Right hindlimb (tissue), 1 donor: ENCODE measurements around the gene SULT2A1.
A peak's percentile ranks its signal among the peaks of the same experiment; 100 is the strongest.
"Not testable (repeated sequence)": the region's sequence is repeated elsewhere in the genome, so short reads cannot be mapped to it uniquely, and the experiment has no call there.

Experiments
- DNase-seq: peaks from one replicate; pipeline ENCODE4 v3.0.0-alpha.2; 2018

SULT2A1 gene, protein sequence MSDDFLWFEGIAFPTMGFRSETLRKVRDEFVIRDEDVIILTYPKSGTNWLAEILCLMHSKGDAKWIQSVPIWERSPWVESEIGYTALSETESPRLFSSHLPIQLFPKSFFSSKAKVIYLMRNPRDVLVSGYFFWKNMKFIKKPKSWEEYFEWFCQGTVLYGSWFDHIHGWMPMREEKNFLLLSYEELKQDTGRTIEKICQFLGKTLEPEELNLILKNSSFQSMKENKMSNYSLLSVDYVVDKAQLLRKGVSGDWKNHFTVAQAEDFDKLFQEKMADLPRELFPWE

DNA sequence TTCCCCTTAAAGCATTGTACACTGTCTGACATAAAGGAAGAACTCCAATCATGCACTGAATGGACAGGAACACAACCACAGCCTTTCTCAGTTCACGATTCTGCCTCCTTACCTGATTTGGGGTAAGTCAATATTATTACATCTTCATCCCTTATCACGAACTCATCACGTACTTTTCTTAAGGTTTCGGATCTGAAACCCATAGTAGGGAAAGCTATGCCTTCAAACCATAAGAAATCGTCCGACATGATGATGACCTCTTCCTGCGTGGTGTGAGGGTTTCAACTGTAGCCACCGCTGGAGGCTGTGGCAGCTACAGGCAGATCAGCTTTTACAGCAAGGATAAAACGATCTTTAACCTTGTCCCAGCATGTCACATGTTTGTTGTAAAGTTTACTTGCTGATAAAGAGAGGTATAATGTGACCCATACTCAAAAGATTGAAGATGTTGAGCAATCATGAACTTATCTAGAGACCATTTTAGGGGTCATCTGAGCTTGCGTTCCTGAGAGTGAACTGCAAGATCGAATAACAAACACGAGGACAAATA, at the start of gene SULT2A1:
SULT2A1 (minus strand) TSS at position 306 of the 550 bp plus-strand sequence; CDS start at position 248, 58 bp downstream.
- no peak for DNase-seq

DNA sequence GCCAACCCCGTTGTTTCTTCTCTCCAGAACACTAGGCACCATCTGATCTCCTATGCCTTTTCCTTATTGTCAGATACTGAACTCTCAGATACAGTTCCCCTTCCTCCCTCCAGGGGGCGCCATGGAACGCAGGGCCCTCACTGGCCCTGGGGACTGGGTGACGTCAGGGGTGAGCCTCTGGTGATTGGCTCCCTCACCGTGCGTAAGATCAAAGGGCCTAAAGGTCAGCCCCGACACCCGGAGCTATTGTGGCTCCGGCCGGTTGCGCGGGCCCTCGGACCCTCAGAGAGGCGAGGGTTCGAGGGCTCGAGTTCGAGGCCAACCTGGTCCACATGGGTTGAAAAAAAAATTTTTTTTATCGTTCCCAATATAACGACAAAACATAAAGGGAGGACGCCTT, 42.5 kb upstream of the SULT2A1 start:
- DNase-seq: not testable (repeated sequence)

DNA sequence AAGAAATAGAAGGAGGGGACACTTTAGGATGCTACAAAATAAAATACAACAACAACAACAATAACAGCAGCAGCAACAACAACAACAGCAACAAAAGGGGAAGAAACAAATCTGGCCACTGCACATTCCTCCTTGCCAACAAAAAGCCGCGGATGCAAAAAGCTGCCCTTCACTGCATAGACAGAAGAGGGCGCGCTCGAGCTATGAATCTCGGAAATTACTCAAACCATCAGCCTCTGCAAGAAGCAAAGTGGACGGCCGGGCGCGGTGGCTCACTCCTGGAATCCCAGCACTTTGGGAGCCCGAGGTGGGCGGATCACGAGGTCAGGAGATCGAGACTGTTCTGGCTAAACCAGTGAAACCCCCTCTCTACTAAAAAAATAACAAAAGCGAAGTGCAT, 34.0 kb upstream of the SULT2A1 start:
- not testable (repeated sequence) for DNase-seq

DNA sequence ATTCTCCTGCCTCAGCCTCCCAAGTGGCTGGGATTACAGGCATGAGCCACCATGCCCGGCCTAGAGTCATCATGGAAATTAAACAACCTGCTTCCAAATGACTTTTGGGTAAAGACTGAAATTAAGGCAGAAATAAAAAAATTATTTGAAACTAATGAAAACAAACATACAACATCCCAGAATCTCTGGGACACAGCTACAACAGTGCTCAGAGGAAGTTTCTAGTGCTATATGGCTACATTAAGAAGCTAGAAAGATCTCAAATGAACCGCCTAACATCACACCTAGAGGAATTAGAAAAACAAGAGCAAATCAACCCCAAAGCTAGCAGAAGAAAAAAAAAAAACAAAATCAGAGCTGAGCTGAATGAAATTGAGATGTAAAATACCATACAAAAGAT, 24.1 kb upstream of the SULT2A1 start:
- not testable (repeated sequence) for DNase-seq

DNA sequence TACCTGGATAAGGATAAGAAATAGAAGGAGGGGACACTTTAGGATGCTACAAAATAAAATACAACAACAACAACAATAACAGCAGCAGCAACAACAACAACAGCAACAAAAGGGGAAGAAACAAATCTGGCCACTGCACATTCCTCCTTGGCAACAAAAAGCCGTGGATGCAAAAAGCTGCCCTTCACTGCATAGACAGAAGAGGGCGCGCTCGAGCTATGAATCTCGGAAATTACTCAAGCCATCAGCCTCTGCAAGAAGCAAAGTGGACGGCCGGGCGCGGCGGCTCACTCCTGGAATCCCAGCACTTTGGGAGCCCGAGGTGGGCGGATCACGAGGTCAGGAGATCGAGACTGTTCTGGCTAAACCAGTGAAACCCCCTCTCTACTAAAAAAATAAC, 23.2 kb upstream of the SULT2A1 start:
- not testable (repeated sequence) for DNase-seq

DNA sequence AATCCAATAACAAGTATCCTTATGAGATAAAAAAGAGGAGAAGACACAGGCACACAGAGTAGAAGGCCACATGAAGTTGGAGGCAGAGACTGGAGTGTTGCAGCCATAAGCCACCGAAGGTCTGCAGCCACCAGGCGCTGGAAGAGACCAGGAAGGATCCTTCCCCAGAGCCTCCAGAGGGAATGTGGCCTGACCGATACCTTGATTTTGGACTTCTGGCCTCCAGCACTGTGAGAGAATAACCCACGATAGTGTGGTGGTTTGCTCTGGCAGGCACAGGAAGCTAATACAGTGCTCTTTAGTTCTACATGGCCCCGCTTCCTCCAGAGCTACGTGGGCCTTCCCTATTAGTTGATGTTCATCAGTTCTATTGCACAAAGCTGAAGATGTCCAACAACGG, 15.3 kb upstream of the SULT2A1 start:
- no peak for DNase-seq

DNA sequence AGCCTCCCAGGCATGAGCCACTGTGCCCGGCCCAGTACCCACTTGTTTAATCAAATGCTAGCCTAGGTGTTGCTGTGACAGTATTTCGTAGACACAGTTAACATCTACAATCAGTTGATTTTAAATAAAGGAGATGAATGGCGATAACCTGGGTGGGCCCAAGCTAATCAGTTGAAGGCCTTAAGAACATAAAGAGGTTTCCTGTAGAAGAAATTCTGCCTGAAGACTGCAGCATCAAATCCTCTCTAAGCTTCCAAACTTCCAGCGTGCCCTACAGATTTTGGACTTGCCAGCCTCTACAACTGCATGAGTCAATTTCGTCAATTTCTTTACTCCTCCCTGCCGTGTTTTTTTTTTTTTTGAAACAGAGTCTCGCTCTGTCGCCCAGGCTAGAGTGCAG, 13.2 kb upstream of the SULT2A1 start:
- no peak for DNase-seq

DNA sequence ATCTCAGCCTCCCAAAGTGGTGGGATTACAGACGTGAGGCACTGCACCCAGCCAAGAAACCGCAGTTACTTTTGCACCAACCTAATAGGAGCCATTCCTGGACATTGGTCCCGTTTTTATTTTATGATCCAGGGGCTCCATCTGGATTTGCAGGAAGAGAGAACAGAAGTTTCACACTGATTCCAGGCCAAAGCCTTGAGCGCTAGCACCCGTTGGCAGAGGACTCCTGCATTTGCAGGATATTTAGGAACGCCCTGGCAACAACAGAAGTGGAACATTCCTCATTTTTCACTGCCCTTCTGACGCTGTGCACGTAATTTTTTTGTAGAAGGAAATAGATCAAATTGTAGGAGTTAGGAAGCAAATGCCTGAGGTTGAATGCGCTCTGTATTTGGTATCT, 11.7 kb upstream of the SULT2A1 start:
- DNase-seq: no peak

DNA sequence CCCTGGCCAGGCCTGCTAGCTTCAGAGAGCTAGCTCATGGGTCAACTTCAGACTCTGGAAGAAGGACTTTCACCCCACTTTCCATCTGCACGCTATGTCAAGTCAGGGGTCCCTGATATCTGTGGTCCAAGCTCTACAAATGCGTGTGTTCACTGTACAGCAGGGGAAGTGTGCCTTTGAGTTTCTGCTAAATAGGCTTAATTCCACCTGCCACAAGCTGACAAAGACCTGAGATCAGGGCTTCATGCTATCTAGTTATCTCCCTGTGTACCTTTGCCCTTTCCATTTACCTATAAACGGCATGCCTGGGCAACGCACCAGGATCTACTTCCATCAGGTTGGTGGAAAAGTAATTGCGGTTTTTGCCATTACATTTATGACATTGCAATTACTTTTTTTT, 10.7 kb upstream of the SULT2A1 start:
- DNase-seq: no peak

DNA sequence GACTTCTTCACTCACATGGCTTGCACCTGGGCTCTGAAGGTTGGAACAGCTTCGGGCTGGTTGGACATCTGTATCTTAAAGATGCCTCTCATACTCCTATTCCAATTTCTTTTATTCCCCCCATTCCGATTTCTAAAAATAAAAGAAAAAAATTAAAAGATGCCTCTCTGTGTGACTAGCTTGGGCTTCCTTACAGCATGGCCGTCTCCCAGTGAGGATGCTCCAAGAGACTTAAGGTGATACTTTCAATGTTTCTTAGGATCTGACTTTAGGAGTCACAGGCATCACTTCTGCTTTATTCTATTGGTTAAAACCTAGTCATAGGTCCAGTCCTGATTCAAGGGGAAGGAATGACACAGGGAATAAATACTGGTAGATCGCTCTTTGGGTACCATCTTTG, 9.9 kb upstream of the SULT2A1 start:
- no peak for DNase-seq

DNA sequence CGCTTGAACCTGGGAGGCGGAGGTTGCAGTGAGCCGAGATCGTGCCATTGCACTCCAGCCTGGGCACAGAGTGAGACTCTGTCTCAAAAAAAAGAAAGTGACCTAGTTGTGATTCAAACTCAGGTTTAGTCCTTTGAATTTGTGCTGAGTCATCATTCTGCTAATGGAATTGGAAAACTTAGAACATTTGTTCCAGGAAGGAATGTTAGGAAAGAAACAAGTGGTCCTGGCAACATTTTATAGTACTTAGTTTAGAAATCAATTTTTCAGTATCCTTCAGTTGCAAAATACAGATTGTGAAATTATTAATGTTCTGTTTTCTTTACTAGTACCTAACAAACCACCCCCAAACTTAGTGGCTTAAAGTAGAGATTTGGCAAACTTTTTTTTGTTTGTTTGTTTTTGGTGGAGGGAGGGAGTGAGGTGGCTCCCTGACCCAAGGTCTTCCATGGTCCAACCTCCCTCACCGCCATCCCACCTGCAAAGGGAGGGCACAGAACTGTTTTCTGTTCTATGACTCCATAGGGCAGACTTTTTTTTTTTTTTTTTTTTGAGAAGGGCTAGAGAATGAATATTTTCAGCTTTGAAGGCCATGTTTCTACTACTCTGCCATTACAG, 9.2 kb upstream of the SULT2A1 start:
- DNase-seq: no peak

DNA sequence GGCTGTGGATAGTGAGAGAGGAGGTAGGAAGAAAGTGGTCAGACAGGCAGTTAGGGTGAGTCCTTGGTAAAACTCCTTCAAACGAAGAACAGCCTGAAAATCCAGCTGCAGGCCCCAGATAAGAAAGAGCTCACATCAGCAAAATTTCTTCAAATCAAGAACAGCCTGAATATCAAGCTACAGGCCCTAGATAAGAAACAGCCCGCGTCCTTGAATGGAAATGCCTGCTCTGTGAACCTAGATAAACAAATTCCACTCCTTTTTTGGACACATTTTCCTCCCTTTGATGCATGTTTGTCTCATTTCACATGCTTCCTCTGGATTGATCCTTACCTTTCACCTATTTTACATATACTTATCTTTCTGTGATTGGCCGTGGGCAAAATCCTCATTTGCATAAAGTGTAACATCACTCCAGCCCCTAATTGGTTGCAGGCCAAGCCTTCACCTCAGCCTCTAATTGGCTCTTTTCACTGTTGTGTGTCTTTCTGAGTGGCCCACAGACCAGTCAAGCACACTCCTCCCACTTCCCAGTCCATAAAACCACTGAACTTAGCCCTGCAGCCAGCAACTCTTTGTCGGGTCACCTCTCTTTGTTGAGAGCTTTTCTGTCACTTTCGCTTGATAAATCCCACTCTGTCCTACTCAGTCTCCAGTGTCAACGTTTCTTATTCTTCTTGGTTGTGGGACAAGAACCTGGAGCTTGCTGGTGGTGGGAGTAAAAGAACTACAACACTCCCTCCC, 6.0 kb upstream of the SULT2A1 start:
- DNase-seq: no peak

DNA sequence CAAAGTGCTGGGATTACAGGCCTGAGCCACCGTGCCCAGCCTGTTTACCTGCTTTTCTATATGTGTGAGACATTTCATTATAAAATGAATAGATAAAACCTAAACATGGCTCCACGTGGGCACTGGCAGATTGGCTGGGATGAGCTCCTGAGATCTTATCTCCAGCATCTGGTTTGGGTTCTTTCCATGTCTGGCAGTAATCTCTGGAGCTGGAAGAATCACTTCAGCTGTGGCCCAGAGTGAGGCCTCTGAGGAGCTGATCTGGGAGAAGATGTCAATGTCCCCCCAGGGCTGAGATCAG, 5.5 kb upstream of the SULT2A1 start:
- no peak for DNase-seq

DNA sequence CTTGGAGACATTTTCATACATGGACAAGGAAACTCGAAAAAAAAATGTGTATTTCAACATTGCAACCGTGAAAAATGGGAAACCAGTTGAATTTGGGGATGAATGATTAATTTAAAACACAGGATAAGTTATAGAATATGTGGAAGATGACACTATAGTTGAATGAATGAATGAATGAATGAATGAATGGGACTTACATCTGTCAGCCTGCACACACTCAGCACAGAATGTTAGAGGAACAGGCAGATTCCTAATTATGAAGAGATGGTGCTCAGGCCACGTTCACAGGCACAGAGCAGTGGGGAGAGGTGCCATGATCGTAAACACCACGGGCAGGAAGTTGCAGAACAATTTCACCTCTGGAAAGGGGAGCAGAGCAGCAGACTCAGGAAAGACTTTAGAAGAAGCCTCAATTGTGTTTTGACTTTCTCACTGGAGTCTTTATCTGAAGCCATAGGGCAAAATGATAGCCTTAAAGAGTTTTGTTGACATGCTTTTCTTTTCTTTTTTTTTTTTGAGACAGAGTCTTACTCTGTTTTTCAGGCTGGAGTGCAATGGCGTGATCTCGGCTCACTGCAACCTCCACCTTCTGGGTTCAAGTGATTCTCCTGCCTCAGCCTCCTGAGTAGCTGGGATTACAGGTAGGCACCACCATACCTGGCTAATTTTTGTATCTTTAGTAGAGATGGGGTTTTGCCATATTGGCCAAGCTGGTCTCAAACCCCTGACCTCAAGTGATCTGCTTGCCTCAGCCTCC, 4.9 kb upstream of the SULT2A1 start:
- no peak for DNase-seq

DNA sequence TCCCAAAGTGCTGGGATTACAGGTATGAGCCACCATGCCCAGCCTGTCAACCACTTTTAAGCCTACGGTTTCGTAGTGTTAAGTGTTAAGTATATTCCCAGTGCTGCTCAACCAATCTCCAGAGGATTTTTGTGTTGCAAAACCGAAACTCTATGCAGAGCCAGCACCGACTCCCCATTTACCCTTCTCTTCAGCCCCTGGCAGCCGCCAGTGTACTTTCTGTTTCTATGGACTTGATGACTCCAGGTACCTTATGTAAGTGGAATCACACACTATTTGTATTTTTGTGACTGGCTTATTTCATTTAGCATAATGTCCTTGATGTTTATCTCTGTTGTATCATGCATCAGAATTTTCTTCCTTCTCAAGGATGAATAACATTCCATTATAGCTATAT, 1.1 kb downstream of the SULT2A1 start:
- no peak for DNase-seq

DNA sequence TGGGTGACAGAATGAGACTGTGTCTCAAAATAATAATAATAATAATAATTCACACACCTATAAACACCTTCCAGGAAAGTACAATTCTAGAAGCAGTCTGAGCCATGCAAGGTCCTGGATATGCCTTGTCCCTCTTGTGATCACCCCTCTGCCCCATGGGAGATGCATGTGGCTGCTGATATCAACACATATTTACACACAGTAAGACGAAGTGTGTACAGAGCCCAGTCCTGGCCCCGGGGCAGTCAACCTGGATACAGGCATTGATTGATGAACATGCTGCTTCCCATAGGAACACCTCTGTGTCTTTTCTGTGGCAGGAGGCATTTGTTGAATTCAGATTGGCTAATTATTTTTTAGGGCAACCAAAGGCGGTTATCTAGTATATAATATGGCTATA, 3.2 kb downstream of the SULT2A1 start:
- no peak for DNase-seq

DNA sequence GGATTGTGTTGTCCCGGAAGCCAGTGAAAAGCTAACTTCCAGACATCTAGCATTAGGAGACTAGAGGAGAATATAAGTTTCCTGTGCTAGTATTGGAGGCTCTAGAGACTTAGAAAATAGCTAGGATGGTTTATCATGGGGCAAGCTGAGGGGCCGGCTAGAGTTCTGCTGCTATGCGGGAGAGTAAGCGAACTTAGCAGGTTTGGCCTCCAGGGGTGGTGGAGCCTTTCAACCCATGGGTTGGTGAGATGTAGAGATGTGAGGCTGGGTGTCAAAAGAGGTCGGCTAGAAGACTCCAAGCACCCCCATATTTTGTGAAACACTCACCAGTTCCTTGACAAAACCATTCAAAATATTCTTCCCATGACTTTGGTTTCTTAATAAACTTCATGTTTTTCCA, 4.4 kb downstream of the SULT2A1 start:
- no peak for DNase-seq

DNA sequence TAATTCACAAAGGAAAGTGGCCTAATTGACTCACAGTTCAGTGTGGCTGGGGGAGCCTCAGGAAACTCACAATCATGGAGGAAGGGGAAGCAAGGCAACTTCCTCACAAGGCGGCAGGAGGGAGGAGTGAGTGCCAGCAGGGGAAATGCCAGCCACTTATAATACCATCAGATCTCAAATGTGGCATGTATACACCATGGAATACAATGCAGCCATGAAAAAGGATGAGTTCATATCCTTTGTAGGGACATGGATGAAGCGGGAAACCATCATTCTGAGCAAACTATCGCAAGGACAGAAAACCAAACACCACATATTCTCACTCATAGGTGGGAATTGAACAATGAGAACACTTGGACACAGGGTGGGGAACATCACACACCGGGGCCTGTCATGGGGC, 6.7 kb downstream of the SULT2A1 start:
- not testable (repeated sequence) for DNase-seq

DNA sequence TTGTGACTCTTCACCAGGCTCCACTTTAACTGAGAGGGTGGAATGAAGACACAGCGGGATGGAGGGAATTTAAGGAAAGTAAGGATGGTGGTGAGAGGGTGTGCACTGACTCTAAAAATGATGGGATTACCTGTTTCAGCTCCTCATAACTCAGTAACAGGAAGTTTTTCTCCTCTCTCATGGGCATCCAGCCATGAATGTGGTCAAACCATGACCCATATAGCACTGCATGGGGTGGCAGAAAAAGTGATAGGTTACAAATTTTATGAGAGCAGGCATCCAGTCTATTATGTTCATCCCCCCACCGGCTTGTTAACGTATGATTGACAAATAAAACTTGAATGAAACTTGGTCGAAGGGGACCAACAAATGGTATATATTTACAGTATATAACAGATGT, 7.2 kb downstream of the SULT2A1 start:
- no peak for DNase-seq

DNA sequence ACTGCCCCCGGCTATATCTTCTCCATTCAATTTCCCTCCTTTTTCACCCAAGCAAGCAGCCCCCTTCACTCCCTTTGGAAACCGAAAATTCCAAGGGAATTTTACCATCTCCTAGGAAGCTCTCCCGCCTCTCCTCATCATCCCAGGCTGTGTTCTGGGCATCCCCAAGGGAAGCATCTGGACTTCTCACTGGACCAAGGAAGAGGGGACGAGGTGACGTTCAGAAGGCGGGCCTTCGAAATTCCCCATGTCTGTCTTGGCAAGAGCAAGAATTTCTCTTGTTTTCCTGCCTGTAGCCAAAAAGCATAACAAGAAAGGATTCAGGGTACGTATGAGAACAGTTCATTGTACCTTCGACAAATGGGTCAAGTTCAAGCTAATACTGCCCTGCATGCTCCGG, 20.9 kb downstream of the SULT2A1 start:
- no peak for DNase-seq

DNA sequence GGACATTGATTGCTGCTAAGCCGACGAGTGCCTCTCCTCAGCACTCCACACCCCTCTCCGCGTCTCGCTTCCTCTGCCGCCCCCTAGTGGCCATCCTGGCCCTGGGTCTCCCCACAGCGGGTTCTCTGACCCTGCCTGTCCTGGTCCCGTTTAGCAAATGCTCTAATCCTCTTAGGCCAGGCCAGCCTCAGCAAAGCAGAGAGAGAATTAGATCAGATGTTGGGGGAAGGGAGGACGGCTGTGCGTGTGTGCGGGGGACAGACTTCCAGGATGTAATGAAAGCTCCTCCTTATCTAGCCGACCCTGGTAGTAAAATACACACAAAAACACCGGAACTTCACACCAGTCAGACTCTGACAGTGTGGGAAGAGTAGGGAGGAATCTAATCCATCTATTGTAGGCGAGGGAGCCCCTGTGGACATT, 22.6 kb downstream of the SULT2A1 start:
- DNase-seq: peak; percentile 89

DNA sequence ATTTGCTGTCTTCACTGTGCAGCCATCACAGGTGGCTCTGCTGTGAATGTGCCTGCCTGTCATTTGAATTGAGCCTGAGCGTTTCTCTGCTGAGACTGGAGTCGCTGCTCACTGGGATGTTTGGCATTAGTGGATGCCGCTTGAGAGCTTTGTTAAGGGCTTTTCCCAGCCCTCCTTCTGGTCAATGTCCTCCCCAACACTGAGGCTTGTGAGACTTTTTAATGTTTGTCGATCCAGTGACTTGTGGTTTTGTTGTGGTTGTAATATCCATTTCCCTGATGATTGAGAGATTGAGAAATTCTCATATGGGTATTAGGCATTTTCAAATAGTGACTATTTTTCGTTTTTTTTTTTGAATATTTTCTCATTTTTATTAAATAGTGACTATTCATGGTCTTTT, 24.5 kb downstream of the SULT2A1 start:
- no peak for DNase-seq

DNA sequence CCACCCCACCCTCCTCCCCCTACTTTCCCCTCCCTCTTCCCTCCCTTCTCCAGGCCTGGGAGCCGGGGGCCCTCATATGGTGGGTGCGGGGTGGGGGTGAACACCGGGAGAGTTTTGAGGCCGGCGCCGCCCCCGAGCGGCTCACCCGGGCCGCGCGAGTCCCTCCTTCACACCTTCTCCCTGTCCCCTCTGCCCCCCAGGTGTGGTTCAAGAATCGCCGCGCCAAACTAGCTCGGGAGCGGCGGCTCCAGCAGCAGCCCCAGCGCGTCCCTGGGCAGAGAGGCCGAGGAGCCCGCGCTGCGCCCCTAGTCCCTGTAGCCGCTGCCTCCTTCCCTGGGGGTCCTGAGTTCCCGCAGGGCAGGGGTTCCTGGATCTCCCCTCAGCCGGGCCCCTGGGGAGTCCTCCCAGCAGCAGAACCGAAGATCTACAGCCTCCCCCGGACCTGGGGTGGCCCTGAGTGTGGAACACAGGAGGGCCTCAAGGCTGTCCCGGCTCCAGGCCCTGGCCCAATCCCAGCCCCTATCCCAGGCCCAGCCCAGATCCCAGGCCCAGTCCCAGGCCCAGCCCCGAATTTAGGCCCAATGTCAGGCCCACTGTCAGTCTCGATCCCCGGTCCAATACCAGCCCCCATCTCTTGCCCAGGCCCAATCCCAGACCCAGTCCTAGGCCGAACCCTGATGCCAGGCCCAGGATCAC, 25.4 kb downstream of the SULT2A1 start:
- no peak for DNase-seq
